H9 (cell line): ENCODE results near the gene ANKRD13B. TPM values are rescaled to one million over a fixed set of nuclear protein-coding genes. Genes with fewer than 3 reads are reported as not detected.

Source experiments
- DNase-seq: peaks from one replicate; pipeline ENCODE4 v3.0.0-alpha.2; 2017
- H2AFZ ChIP-seq: one replicate; pipeline ENCODE4 v1.6.1; 2013; ENCODE audit warnings: mild to moderate bottlenecking, low read length, control low read depth, moderate library complexity
- H2AK5ac ChIP-seq: 2 replicates; pipeline ENCODE4 v1.6.1; 2013; ENCODE audit warnings: low read length, control low read depth, mixed read lengths; ENCODE audit not compliant: insufficient read length
- H2BK120ac ChIP-seq: one replicate; pipeline ENCODE4 v1.6.1; 2013; ENCODE audit warnings: low read depth, mild to moderate bottlenecking, low read length, control low read depth, inconsistent platforms; ENCODE audit not compliant: poor library complexity, severe bottlenecking
- H2BK12ac ChIP-seq: 2 replicates; pipeline ENCODE4 v1.6.1; 2013; ENCODE audit warnings: low read length, control low read depth, mixed read lengths, low read depth; ENCODE audit not compliant: insufficient read length
- H2BK15ac ChIP-seq: 2 replicates; pipeline ENCODE4 v1.6.1; 2013; ENCODE audit warnings: low read depth, low read length, control low read depth
- H2BK20ac ChIP-seq: one replicate; pipeline ENCODE4 v1.6.1; 2013; ENCODE audit warnings: low read depth, mild to moderate bottlenecking, low read length, control low read depth, inconsistent platforms; ENCODE audit not compliant: poor library complexity, severe bottlenecking
- H2BK5ac ChIP-seq: 2 replicates; pipeline ENCODE4 v1.6.1; 2013; ENCODE audit warnings: low read length, control low read depth, mixed read lengths; ENCODE audit not compliant: insufficient read length
- H3K14ac ChIP-seq: 2 replicates; pipeline ENCODE4 v1.6.1; 2013; ENCODE audit warnings: low read length, control low read depth; ENCODE audit not compliant: insufficient read depth
- H3K18ac ChIP-seq: 2 replicates; pipeline ENCODE4 v1.6.1; 2013; ENCODE audit warnings: low read depth, mild to moderate bottlenecking, mixed read lengths, low read length, control low read depth; ENCODE audit not compliant: insufficient read length
- H3K23ac ChIP-seq: 2 replicates; pipeline ENCODE4 v1.6.1; 2013; ENCODE audit warnings: low read length, control low read depth, mixed read lengths, low read depth; ENCODE audit not compliant: insufficient read length
- H3K23me2 ChIP-seq: 2 replicates; pipeline ENCODE4 v1.6.1; 2013; ENCODE audit warnings: low read depth, mild to moderate bottlenecking, mixed read lengths, low read length, control low read depth; ENCODE audit not compliant: insufficient read length, poor library complexity, severe bottlenecking
- H3K27ac ChIP-seq: 2 replicates; pipeline ENCODE4 v1.5.1; 2013; ENCODE audit warnings: low read length, control low read depth, mixed read lengths, low read depth; ENCODE audit not compliant: insufficient read length
- H3K27me3 ChIP-seq: 2 replicates; pipeline ENCODE4 v1.6.1; 2013; ENCODE audit warnings: low read length, control low read depth, inconsistent platforms; ENCODE audit not compliant: insufficient read depth
- H3K4ac ChIP-seq: 2 replicates; pipeline ENCODE4 v1.6.1; 2013; ENCODE audit warnings: low read depth, mild to moderate bottlenecking, control low read depth, inconsistent platforms, low read length, moderate library complexity
- H3K4me1 ChIP-seq: 2 replicates; pipeline ENCODE4 v1.6.1; 2013; ENCODE audit warnings: low read length, control low read depth, inconsistent platforms; ENCODE audit not compliant: insufficient read depth
- H3K4me2 ChIP-seq: 2 replicates; pipeline ENCODE4 v1.6.1; 2013; ENCODE audit warnings: low read length, control low read depth, mixed read lengths; ENCODE audit not compliant: insufficient read length, insufficient read depth
- H3K56ac ChIP-seq: 2 replicates; pipeline ENCODE4 v1.6.1; 2013; ENCODE audit warnings: low read depth, mild to moderate bottlenecking, mixed read lengths, low read length, control low read depth; ENCODE audit not compliant: insufficient read length
- H3K79me1 ChIP-seq: 2 replicates; pipeline ENCODE4 v1.6.1; 2013; ENCODE audit warnings: low read depth, mild to moderate bottlenecking, moderate library complexity, low read length, control low read depth, inconsistent platforms; ENCODE audit not compliant: insufficient read depth, poor library complexity, severe bottlenecking
- H3K79me2 ChIP-seq: 2 replicates; pipeline ENCODE4 v1.6.1; 2013; ENCODE audit warnings: low read length, control low read depth, inconsistent platforms; ENCODE audit not compliant: insufficient read depth
- H3K9ac ChIP-seq: 2 replicates; pipeline ENCODE4 v1.6.1; 2013; ENCODE audit warnings: low read length, control low read depth, mixed read lengths; ENCODE audit not compliant: insufficient read length; ENCODE audit errors: extremely low read depth
- H3K9me3 ChIP-seq: one replicate; pipeline ENCODE4 v1.6.1; 2013; ENCODE audit warnings: low read depth, low read length, inconsistent platforms; ENCODE audit not compliant: control insufficient read depth
- H3T11ph ChIP-seq: one replicate; pipeline ENCODE4 v1.6.1; 2013; ENCODE audit warnings: mild to moderate bottlenecking, low read length, control low read depth, inconsistent platforms
- H4K20me1 ChIP-seq: one replicate; pipeline ENCODE4 v1.6.1; 2013; ENCODE audit not compliant: control insufficient read depth, insufficient read length, insufficient read depth
- H4K5ac ChIP-seq: 2 replicates; pipeline ENCODE4 v1.6.1; 2013; ENCODE audit warnings: low read depth, mild to moderate bottlenecking, mixed read lengths, low read length, control low read depth; ENCODE audit not compliant: insufficient read length
- H4K8ac ChIP-seq: replicated peaks from 2 replicates; pipeline ENCODE4 v1.6.1; 2013; ENCODE audit warnings: low read length, control low read depth, mixed read lengths, low read depth; ENCODE audit not compliant: insufficient read length
- H4K91ac ChIP-seq: 2 replicates; pipeline ENCODE4 v1.6.1; 2013; ENCODE audit warnings: low read depth, mild to moderate bottlenecking, moderate library complexity, mixed read lengths, low read length, control low read depth; ENCODE audit not compliant: insufficient read length
- H3K27ac Mint-ChIP-seq, 3 experiments: 2 replicates in 2 of 3; 3 replicates in 1 of 3; pipeline ENCODE4 v1.8.0; 2020 to 2021; ENCODE audit warnings: mixed read lengths in 3 of 3, mild to moderate bottlenecking in 1 of 3, moderate library complexity in 1 of 3
- H3K27me3 Mint-ChIP-seq: 2 replicates; pipeline ENCODE4 v1.8.0; 2021; ENCODE audit warnings: low read depth, mild to moderate bottlenecking, moderate library complexity, mixed read lengths
- H3K36me3 Mint-ChIP-seq, 3 experiments: 2 replicates in 2 of 3; 3 replicates in 1 of 3; pipeline ENCODE4 v1.8.0; 2020 to 2021; ENCODE audit warnings: low read depth in 3 of 3, mixed read lengths in 3 of 3; ENCODE audit not compliant: insufficient read depth in 1 of 3
- H3K4me1 Mint-ChIP-seq, 2 experiments: 2 replicates each; pipeline ENCODE4 v1.8.0; 2020; ENCODE audit warnings: mixed read lengths in 2 of 2
- H3K4me3 Mint-ChIP-seq, 2 experiments: 2 replicates in 1 of 2; 3 replicates in 1 of 2; pipeline ENCODE4 v1.8.0; 2020 to 2021; ENCODE audit warnings: mild to moderate bottlenecking in 2 of 2, mixed read lengths in 2 of 2, moderate library complexity in 1 of 2
- H3K9me3 Mint-ChIP-seq, 2 experiments: 2 replicates in 1 of 2; 3 replicates in 1 of 2; pipeline ENCODE4 v1.8.0; 2020; ENCODE audit warnings: mild to moderate bottlenecking in 2 of 2, mixed read lengths in 2 of 2, moderate library complexity in 1 of 2
- CTCF ChIP-seq: fragments of 200-600 bp; sonication (generic); conservative IDR thresholded peaks from 3 replicates; pipeline ENCODE4 v1.8.0; 2021; ENCODE audit warnings: antibody characterized with exemption, mild to moderate bottlenecking
- WGBS: extraction: QIAGEN DNeasy Blood & Tissue Kit; methylation state at CpG from one replicate; pipeline ENCODE4 v1.1.7; 2013; ENCODE audit warnings: missing lambda C conversion rate, low lambda C conversion rate, mixed read lengths; ENCODE audit not compliant: insufficient read length; ENCODE audit errors: extremely low coverage; 5-methylcytosine and 5-hydroxymethylcytosine counted together
- total RNA-seq: library from RNA; stranded (reverse); gene quantifications from 2 replicates; pipeline ENCODE4 v1.2.1, GENCODE V29; 2021

The ANKRD13B gene
- total RNA-seq, 1 experiment from 2014 or later: 24.2 TPM

GRCh38 chr17:29563816-29564215 is 29.1 kb upstream of the ANKRD13B start:
- Histone ChIP-seq H3K9ac (no peak overlapping the region), H3K4ac (no peak overlapping the region), H3K23me2 (peaks cover 16% of the 10 kb centered on the region), H4K5ac (no peak overlapping the region), H2BK20ac (no peak overlapping the region), H3K18ac (no peak overlapping the region), H2AK5ac (no peak overlapping the region), H4K91ac (no peak overlapping the region), H3K4me1 (no peaks in the 10 kb centered on the region), H2BK12ac (no peak overlapping the region), H2BK120ac (no peak overlapping the region), H2BK15ac (no peak overlapping the region), H4K20me1 (no peaks in the 10 kb centered on the region), H3K14ac (no peak overlapping the region), H3K79me2 (no peaks in the 10 kb centered on the region), H3K27ac (no peak overlapping the region), H3T11ph (no peak overlapping the region), H3K4me2 (no peak overlapping the region), H4K8ac (no peak overlapping the region), H3K9me3 (no peaks in the 10 kb centered on the region), H3K79me1 (no peaks in the 10 kb centered on the region), H3K23ac (no peak overlapping the region), H2AFZ (no peak overlapping the region), H2BK5ac (no peak overlapping the region), H3K27me3 (peaks cover 8% of the 10 kb centered on the region; the same call in 1 of the 2 replicates), H3K56ac (no peak overlapping the region)
- no CpG with 5 or more reads among the region's 3 CpGs for WGBS
- no peaks in the 10 kb centered on the region; a peak in 1 of 7 replicates for H3K36me3 Mint-ChIP-seq
- peaks cover 42% of the 10 kb centered on the region for H3K27me3 Mint-ChIP-seq
- TF ChIP-seq CTCF: no peak
- H3K27ac Mint-ChIP-seq: no peak overlapping the region
- no peaks in the 10 kb centered on the region; a peak in 1 of 5 replicates for H3K9me3 Mint-ChIP-seq
- H3K4me1 Mint-ChIP-seq: peaks cover 7 to 11% of the 10 kb centered on the region in 2 experiments
- no peak overlapping the region; a peak in 1 of 5 replicates for H3K4me3 Mint-ChIP-seq
- DNase-seq: no peak
